ENCODE data around the gene IRX1. TPM values are rescaled to one million over a fixed set of nuclear protein-coding genes. Genes with fewer than 3 reads are reported as not detected.

IRX1 gene
- total and polyA plus RNA-seq, 2 of the 13 experiments (the other 11 are each of a cell fraction or from before 2014, with no cell fraction given), result not detected

- TF ChIP-seq KLF12 (CRISPR knock-in tag; IDR thresholded peaks at IDR 0.05; ENCODE audit: borderline replicate concordance) (no peak), ZNF558 (CRISPR knock-in tag; IDR thresholded peaks at IDR 0.05; ENCODE audit: borderline replicate concordance) (no peak), SP4 (CRISPR knock-in tag; IDR thresholded peaks at IDR 0.05) (no peak)
Observed at GRCh38 chr5:3590967-3591900, 4.4 kb upstream of the IRX1 start (continued).

GRCh38 chr5:3592298-3592697 lies 3.3 kb upstream of the IRX1 start:
- FAIRE-seq (no peak), DNase-seq (ENCODE audit: low spot score) (no peak), ATAC-seq (no peak)
- no TSS peak for BruUV-seq (replicated peaks)
- intact Hi-C loops (cut with micrococcal nuclease; ENCODE audit: unreplicated experiment), result no loop called here
- Histone ChIP-seq H3K4me1 (ENCODE audit: insufficient read depth, low read length) (no peaks in the 10 kb centered on the region), H3K9ac (ENCODE audit: insufficient read depth, low read depth, low read length) (no peak overlapping the region), H2AFZ (ENCODE audit: low read length) (no peak overlapping the region), H4K20me1 (ENCODE audit: insufficient read depth, low read length) (no peaks in the 10 kb centered on the region), H3K9me3 (ENCODE audit: low read length) (no peaks in the 10 kb centered on the region), H3K27ac (ENCODE audit: extremely low read length, insufficient read depth, low read length) (no peak overlapping the region), H3K4me3 (replicated peaks in 1 of 3; ENCODE audit: insufficient read depth in 1 of 3, low read depth in 2 of 3, low read length in 3 of 3) (no peak overlapping the region), H3K36me3 (replicated peaks in 1 of 2; ENCODE audit: control insufficient read depth in 1 of 2, insufficient read depth in 2 of 2, low read length in 2 of 2) (no peaks in the 10 kb centered on the region), H3K4me2 (ENCODE audit: low read depth, low read length) (no peak overlapping the region), H3K79me2 (ENCODE audit: insufficient read depth, low read length) (no peaks in the 10 kb centered on the region), H3K27me3 (ENCODE audit: control insufficient read depth in 1 of 2, insufficient read depth in 2 of 2, low read length in 2 of 2) (peaks cover 0 to 17% of the 10 kb centered on the region in 2 experiments; a peak in 2 of 5 replicates)
- TF ChIP-seq NAIF1 (CRISPR knock-in tag; IDR thresholded peaks at IDR 0.05; ENCODE audit: borderline replicate concordance), result no peak
- 0 out of 2 replicates have a peak, but pooled peaks have one; percentile 32 for TF ChIP-seq PRDM15 (CRISPR knock-in tag; IDR thresholded peaks at IDR 0.05)
- in situ Hi-C loops (cut with HindIII; ENCODE audit: extremely low pct_ligation_motif_present, low pct_unique_long_range_greater_than_20kb), result no loop called here
- ChIA-PET POLR2A (no interaction called here), CTCF (ENCODE audit: low intra/inter-chr PET ratio, low total read pairs) (no interaction called here)
- WGBS (ENCODE audit: low lambda C conversion rate), result 29% methylated on average over 4 of the region's 22 CpGs

Measured in HepG2 (cell line).